IPS DF 4.7 (cell line): ENCODE data around the gene NCAPH2.
A peak's percentile ranks its signal among the peaks of the same experiment; 100 is the strongest.

ENCODE experiments used
- DNase-seq: peaks from one replicate; pipeline ENCODE4 v3.0.0-alpha.2; 2013; ENCODE audit warnings: low spot score; ENCODE audit errors: extremely low read depth

Gene NCAPH2

GRCh38 chr22:50489363-50490243 is 18.4 kb upstream of the NCAPH2 start:
- DNase-seq: no peak

GRCh38 chr22:50490531-50491308 is 17.3 kb upstream of the NCAPH2 start:
- DNase-seq: no peak

GRCh38 chr22:50497093-50497492 is 10.9 kb upstream of the NCAPH2 start:
- no peak for DNase-seq

- peak; percentile 44 for DNase-seq
Observed at GRCh38 chr22:50498322-50498890, 9.6 kb upstream of the NCAPH2 start.

- no peak for DNase-seq
Observed at GRCh38 chr22:50500452-50500851, 7.6 kb upstream of the NCAPH2 start.

GRCh38 chr22:50502096-50502495 is 5.9 kb upstream of the NCAPH2 start:
- no peak for DNase-seq

- DNase-seq: no peak
Observed at GRCh38 chr22:50502628-50503474, 5.2 kb upstream of the NCAPH2 start.

GRCh38 chr22:50503475-50504145 is 4.4 kb upstream of the NCAPH2 start:
- DNase-seq: no peak

- DNase-seq: no peak
Observed at GRCh38 chr22:50504369-50505211, 3.4 kb upstream of the NCAPH2 start.

- DNase-seq: no peak
Observed at GRCh38 chr22:50505276-50505775, 2.7 kb upstream of the NCAPH2 start.

GRCh38 chr22:50505776-50506610 is 2.0 kb upstream of the NCAPH2 start:
- no peak for DNase-seq

GRCh38 chr22:50506611-50507420 is 1.2 kb upstream of the NCAPH2 start:
- no peak for DNase-seq

GRCh38 chr22:50507421-50507990 is 518 bp upstream of the NCAPH2 start, which contains the start of gene LMF2:
TSS of gene LMF2 (minus strand) at chr22:50507702. CDS start at chr22:50507675, 27 bp downstream.
- DNase-seq: no peak

- DNase-seq: no peak
Observed at GRCh38 chr22:50508897-50509296, 873 bp downstream of the NCAPH2 start.

- DNase-seq: no peak
Observed at GRCh38 chr22:50513175-50513574, 5.2 kb downstream of the NCAPH2 start.

- DNase-seq: no peak
Observed at GRCh38 chr22:50516068-50516467, 8.0 kb downstream of the NCAPH2 start.

GRCh38 chr22:50516891-50517290 is 8.9 kb downstream of the NCAPH2 start:
- DNase-seq: no peak
